Prostate gland (tissue), 2 donors: ENCODE results near the gene C4BPB.

Experiments
- POLR2A ChIP-seq: fragments of 450-650 bp; IDR thresholded peaks from one replicate; pipeline ENCODE4 v1.6.1; 2016; ENCODE audit warnings: antibody characterized with exemption, mild to moderate bottlenecking
- POLR2AphosphoS5 ChIP-seq: sonication (generic); formaldehyde crosslinking; IDR thresholded peaks from one replicate; pipeline ENCODE4 v1.6.1; 2017; ENCODE audit warnings: antibody characterized with exemption
- TF ChIP-seq, protein P1 (sequence below), 4 experiments: fragments of 200-600 bp in 2 of 4; fragments of 450-650 bp in 2 of 4; sonication (generic) in 2 of 4; IDR thresholded peaks; 1 replicate in 3 of 4; 2 replicates in 1 of 4; pipeline ENCODE4 v1.5.1; 2016 to 2019; ENCODE audit warnings: antibody characterized with exemption in 4 of 4, mild to moderate bottlenecking in 2 of 4, moderate library complexity in 2 of 4

DNA sequence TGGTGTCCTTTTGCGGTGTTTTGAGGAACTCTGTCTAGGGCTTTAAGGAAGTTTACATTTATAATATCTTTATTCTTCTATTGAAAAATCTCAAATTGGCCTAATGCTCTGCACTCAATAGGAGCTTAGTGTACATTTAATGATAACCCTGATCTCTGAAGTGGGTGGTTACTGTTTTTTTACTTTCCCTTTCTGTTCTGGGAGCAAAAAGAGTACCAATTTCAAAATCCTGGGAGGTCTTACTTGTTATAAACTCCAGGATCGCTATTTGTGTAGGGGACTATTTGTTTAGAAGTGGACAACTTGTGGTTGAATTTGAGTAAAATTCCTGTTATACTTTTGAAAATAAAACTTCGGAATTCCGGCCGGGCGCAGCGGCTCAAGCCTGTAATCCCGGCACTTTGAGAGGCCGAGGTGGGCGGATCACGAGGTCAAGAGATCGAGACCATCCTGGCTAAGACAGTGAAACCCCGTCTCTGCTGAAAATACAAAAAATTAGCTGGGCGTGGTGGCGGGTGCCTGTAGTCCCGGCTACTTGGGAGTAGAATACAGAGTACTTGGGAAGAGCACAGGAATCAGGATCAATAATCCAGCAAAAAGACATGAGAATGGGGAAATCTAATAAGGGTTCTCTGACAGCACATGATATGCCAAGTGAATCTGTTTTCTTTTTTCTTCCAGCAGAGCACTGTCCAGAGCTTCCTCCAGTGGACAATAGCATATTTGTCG lies 1.1 kb downstream of the C4BPB start:
- TF ChIP-seq, protein P1, sequence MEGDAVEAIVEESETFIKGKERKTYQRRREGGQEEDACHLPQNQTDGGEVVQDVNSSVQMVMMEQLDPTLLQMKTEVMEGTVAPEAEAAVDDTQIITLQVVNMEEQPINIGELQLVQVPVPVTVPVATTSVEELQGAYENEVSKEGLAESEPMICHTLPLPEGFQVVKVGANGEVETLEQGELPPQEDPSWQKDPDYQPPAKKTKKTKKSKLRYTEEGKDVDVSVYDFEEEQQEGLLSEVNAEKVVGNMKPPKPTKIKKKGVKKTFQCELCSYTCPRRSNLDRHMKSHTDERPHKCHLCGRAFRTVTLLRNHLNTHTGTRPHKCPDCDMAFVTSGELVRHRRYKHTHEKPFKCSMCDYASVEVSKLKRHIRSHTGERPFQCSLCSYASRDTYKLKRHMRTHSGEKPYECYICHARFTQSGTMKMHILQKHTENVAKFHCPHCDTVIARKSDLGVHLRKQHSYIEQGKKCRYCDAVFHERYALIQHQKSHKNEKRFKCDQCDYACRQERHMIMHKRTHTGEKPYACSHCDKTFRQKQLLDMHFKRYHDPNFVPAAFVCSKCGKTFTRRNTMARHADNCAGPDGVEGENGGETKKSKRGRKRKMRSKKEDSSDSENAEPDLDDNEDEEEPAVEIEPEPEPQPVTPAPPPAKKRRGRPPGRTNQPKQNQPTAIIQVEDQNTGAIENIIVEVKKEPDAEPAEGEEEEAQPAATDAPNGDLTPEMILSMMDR (IDR thresholded peaks at IDR 0.05) = no peak
- TF ChIP-seq POLR2A = no peak
- TF ChIP-seq POLR2AphosphoS5 = no peak
